Neural cell (in vitro differentiated cells): ENCODE measurements around the gene SIGLEC12. TPM values are rescaled to one million over a fixed set of nuclear protein-coding genes. Genes with fewer than 3 reads are reported as not detected.

Experiments used
- H2AFZ ChIP-seq: fragments of 200-600, 300-800 bp; sonication (generic), shearing (Covaris generic); 2 replicates; pipeline ENCODE4 v1.6.0; 2014; ENCODE audit warnings: low read depth, mild to moderate bottlenecking, antibody characterized with exemption, low read length, moderate library complexity
- H3F3A ChIP-seq: fragments of 200-600 bp; shearing (Covaris generic); 2 replicates; pipeline ENCODE4 v1.6.1; 2016; ENCODE audit warnings: mild to moderate bottlenecking, moderate library complexity, mixed read lengths, antibody characterized with exemption, low read length; ENCODE audit not compliant: insufficient read depth, poor library complexity, severe bottlenecking
- H3K27ac ChIP-seq: fragments of 200-600, 300-800 bp; sonication (generic), shearing (Covaris generic); 2 replicates; pipeline ENCODE4 v1.5.1; 2014; ENCODE audit warnings: mild to moderate bottlenecking, low read length, moderate library complexity
- H3K27me3 ChIP-seq: fragments of 300-800, 200-600 bp; sonication (generic), shearing (Covaris generic); 2 replicates; pipeline ENCODE4 v1.6.0; 2014; ENCODE audit warnings: mild to moderate bottlenecking, low read depth, low read length, moderate library complexity; ENCODE audit not compliant: insufficient read depth
- H3K36me3 ChIP-seq: fragments of 300-800, 200-600 bp; sonication (generic), shearing (Covaris generic); 2 replicates; pipeline ENCODE4 v1.5.1; 2014; ENCODE audit warnings: mild to moderate bottlenecking, antibody characterized with exemption, low read length, moderate library complexity; ENCODE audit not compliant: insufficient read depth
- H3K4me2 ChIP-seq: fragments of 300-800, 200-600 bp; sonication (generic), shearing (Covaris generic); 2 replicates; pipeline ENCODE4 v1.6.0; 2014; ENCODE audit warnings: mild to moderate bottlenecking, low read length
- H3K4me3 ChIP-seq: fragments of 300-800, 200-600 bp; sonication (generic), shearing (Covaris generic); 2 replicates; pipeline ENCODE4 v1.5.1; 2014; ENCODE audit warnings: mild to moderate bottlenecking, low read length, moderate library complexity
- H3K79me2 ChIP-seq: fragments of 200-600 bp; shearing (Covaris generic); replicated peaks from 2 replicates; pipeline ENCODE4 v1.6.0; 2014; ENCODE audit warnings: mild to moderate bottlenecking, low read length, moderate library complexity; ENCODE audit not compliant: insufficient read depth
- H3K9ac ChIP-seq: fragments of 300-800, 200-600 bp; sonication (generic), shearing (Covaris generic); 2 replicates; pipeline ENCODE4 v1.6.1; 2016; ENCODE audit warnings: mild to moderate bottlenecking, low read length, mixed read lengths
- H3K9me2 ChIP-seq: fragments of 200-600 bp; shearing (Covaris generic); 2 replicates; pipeline ENCODE4 v1.6.1; 2016; ENCODE audit warnings: mild to moderate bottlenecking, low read length, mixed read lengths; ENCODE audit not compliant: insufficient read depth
- H3K9me3 ChIP-seq: fragments of 200-600, 300-800 bp; sonication (generic), shearing (Covaris generic); 2 replicates; pipeline ENCODE4 v1.6.1; 2016; ENCODE audit warnings: mild to moderate bottlenecking, mixed run types, low read length, moderate library complexity, mixed read lengths
- H4K20me1 ChIP-seq: fragments of 200-600 bp; shearing (Covaris generic); 2 replicates; pipeline ENCODE4 v1.6.1; 2016; ENCODE audit warnings: mild to moderate bottlenecking, mixed run types; ENCODE audit not compliant: insufficient read depth
- CTCF ChIP-seq: fragments of 450-650 bp; IDR thresholded peaks from 2 replicates; pipeline ENCODE4 v1.5.1; 2014; ENCODE audit warnings: antibody characterized with exemption, mild to moderate bottlenecking, moderate library complexity; ENCODE audit not compliant: poor library complexity, severe bottlenecking
- EP300 ChIP-seq: fragments of 450-650 bp; conservative IDR thresholded peaks from 2 replicates; pipeline ENCODE4 v1.6.1; 2014; ENCODE audit warnings: antibody characterized with exemption, mild to moderate bottlenecking, moderate library complexity; ENCODE audit not compliant: poor library complexity, severe bottlenecking
- EZH2 ChIP-seq: fragments of 200-600, 300-800 bp; shearing (Covaris generic), sonication (generic); IDR thresholded peaks from 2 replicates; pipeline ENCODE4 v1.6.1; 2014; ENCODE audit warnings: antibody characterized with exemption, low read length, borderline replicate concordance, mild to moderate bottlenecking; ENCODE audit not compliant: insufficient read depth, poor library complexity, severe bottlenecking
- MXI1 ChIP-seq: fragments of 450-650 bp; conservative IDR thresholded peaks from 2 replicates; pipeline ENCODE4 v1.6.1; 2014; ENCODE audit warnings: antibody characterized with exemption, mild to moderate bottlenecking; ENCODE audit not compliant: poor library complexity, severe bottlenecking
- POLR2AphosphoS5 ChIP-seq: IDR thresholded peaks from 2 replicates; pipeline ENCODE4 v1.6.1; 2012
- RAD21 ChIP-seq: fragments of 450-650 bp; conservative IDR thresholded peaks from 2 replicates; pipeline ENCODE4 v1.6.1; 2014; ENCODE audit warnings: antibody characterized with exemption, mild to moderate bottlenecking, moderate library complexity
- REST ChIP-seq: IDR thresholded peaks from 2 replicates; pipeline ENCODE4 v1.6.1; 2012; ENCODE audit warnings: borderline replicate concordance
- SMC3 ChIP-seq: fragments of 450-650 bp; conservative IDR thresholded peaks from 2 replicates; pipeline ENCODE4 v1.6.1; 2014; ENCODE audit warnings: antibody characterized with exemption, mild to moderate bottlenecking, moderate library complexity; ENCODE audit not compliant: poor library complexity
- TAF1 ChIP-seq: IDR thresholded peaks from 2 replicates; pipeline ENCODE4 v1.6.1; 2012; ENCODE audit warnings: low read depth
- polyA plus RNA-seq: library from polyadenylated mRNA; depleted of rRNA; stranded (reverse); fragments of >200 nt; gene quantifications from 2 replicates; pipeline ENCODE4 v1.2.3, GENCODE V29; 2014

Gene SIGLEC12
- polyA plus RNA-seq, 1 donor from 2014 or later, result not detected

- Histone ChIP-seq H3K9me2 (no peaks in the 10 kb centered on the region), H3K27me3 (no peaks in the 10 kb centered on the region), H2AFZ (no peak overlapping the region), H3K79me2 (no peaks in the 10 kb centered on the region), H3F3A (no peaks in the 10 kb centered on the region), H3K27ac (no peak overlapping the region), H4K20me1 (no peaks in the 10 kb centered on the region), H3K4me3 (no peak overlapping the region), H3K4me2 (no peak overlapping the region), H3K36me3 (no peaks in the 10 kb centered on the region), H3K9ac (no peak overlapping the region), H3K9me3 (no peaks in the 10 kb centered on the region)
- TF ChIP-seq REST (no peak), EP300 (no peak), RAD21 (no peak), CTCF (no peak), EZH2 (no peak), TAF1 (no peak), MXI1 (no peak), SMC3 (no peak), POLR2AphosphoS5 (no peak)
Measured at GRCh38 chr19:51490676-51491075, 10.9 kb downstream of the SIGLEC12 start.

- Histone ChIP-seq H3F3A (no peaks in the 10 kb centered on the region), H3K9me3 (no peaks in the 10 kb centered on the region), H3K9me2 (no peaks in the 10 kb centered on the region), H3K79me2 (no peaks in the 10 kb centered on the region), H3K27ac (no peak overlapping the region), H4K20me1 (no peaks in the 10 kb centered on the region), H2AFZ (no peak overlapping the region), H3K9ac (no peak overlapping the region), H3K4me2 (no peak overlapping the region), H3K27me3 (no peaks in the 10 kb centered on the region), H3K4me3 (no peak overlapping the region), H3K36me3 (no peaks in the 10 kb centered on the region)
- TF ChIP-seq RAD21 (no peak), SMC3 (no peak)
Measured at GRCh38 chr19:51489113-51489512, 12.5 kb downstream of the SIGLEC12 start.

GRCh38 chr19:51488491-51488890, 13.1 kb downstream of the SIGLEC12 start:
- Histone ChIP-seq H3K79me2 (no peaks in the 10 kb centered on the region), H4K20me1 (no peaks in the 10 kb centered on the region), H3K4me3 (no peak overlapping the region), H3K36me3 (no peaks in the 10 kb centered on the region), H2AFZ (no peak overlapping the region), H3K9ac (no peak overlapping the region), H3F3A (no peaks in the 10 kb centered on the region), H3K9me2 (no peaks in the 10 kb centered on the region), H3K9me3 (no peaks in the 10 kb centered on the region), H3K27me3 (no peaks in the 10 kb centered on the region), H3K4me2 (no peak overlapping the region), H3K27ac (no peak overlapping the region)
- TF ChIP-seq SMC3 (no peak), EZH2 (no peak), CTCF (no peak), REST (no peak), TAF1 (no peak), RAD21 (no peak), POLR2AphosphoS5 (no peak), EP300 (no peak), MXI1 (no peak)
